Fibroblast of peridontal ligament (primary cell): ENCODE measurements around the gene POLE4.

Experiments used
- DNase-seq: peaks from one replicate; pipeline ENCODE4 v3.0.0-alpha.2; 2010; ENCODE audit errors: extremely low read depth

POLE4 gene

GRCh38 chr2:74939919-74940812 lies 18.3 kb upstream of the POLE4 start:
- no peak for DNase-seq

DNA sequence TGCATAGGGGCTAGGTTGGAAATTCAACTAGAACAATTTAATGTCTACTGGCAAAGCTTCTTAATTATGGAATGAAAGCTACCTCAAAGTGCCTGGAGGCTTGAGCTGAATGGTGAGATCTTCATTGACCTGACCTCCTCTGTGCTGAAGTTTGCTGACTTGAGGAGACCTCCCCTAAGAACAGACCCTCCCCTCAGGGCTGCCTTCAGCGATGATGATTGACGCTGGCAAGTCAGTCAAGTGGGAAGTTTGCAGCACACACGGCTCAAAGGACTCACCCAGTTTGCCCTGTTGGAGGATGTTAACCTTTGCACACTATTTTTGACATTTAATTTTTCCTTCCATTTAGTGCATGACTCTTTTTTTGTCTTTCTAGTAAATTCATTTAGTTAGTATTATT lies 17.2 kb upstream of the POLE4 start:
- DNase-seq = no peak

DNA sequence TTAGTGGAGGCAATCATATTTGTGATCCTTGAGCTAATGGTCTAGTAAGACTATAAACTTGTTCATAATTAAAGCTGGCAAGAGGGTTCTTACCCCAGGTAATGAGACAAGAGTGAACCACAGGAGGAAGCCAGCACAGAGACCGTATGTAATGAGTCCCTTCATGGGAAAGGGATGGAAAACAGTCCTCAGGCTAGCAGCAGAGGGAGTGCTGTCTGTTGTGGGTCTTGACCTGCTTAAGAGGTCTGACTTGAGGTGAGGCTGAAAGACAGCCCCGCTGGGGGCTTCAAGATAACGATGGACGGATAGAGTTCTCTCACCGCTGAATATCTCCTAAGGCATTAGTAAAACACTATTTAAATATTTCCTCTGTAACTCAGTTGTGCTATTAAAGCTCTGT lies 16.2 kb upstream of the POLE4 start:
- no peak for DNase-seq

DNA sequence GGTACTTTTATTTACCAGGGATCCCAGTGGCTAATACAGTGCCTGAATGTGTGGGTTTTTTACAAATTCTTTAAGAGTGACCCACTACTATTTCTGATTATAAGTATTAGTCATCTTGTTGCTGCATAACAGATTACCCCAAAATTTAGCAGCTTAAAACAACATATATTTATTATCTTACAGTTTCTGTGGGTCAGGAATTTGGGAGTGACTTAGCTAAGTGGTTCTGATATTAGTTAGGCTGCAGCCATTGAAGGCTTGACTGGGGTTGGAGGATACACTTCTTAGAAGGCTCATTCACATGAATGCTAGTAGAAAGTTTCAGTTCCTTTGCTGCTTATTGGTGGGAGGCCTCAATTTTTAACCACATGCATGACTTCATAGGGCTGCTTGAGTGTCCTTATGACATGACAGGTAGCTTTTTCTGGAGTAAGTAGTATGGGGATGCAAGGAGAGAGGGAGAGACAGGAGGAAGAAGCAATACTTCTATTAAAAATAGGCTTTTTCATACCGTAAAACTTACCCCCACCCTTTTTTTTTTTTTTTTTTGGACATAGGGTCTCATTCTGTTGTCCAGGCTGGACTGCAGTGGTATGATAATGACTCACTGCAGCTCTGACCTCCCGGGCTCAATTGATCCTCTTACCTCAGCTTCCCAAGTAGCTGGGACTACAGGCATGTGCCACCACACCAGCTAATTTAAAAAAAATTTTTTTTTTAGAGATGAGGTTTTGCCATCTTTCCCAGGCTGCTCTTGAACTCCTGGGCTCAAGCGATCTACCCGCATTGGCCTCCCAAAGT lies 13.3 kb upstream of the POLE4 start:
- DNase-seq = peak; percentile 13

DNA sequence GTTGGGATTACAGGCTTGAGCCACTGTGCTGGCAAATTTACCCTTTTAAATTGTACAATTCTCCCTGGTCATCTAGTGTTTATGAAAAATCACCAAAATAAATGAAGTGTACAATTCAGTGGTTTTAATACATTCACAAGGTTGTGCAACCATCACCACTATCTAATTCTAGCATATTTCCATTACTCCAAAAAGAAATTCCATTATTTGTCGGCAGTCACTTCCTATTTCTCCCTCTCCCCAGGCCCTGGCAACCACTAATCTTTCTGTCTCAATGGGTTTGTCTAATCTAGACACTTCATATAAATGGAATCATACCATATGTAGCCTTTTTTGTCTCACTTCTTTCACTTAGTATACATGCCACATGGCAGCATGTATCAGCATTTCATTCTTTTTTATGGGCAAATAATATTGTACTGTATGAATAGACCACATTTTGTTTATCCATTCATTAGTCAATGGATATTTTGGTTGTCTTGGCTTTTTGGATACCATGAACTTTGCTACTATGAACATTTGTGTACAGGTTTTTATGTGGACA lies 12.6 kb upstream of the POLE4 start:
- DNase-seq = peak; percentile 83

GRCh38 chr2:74947703-74948102 lies 10.7 kb upstream of the POLE4 start:
- DNase-seq = no peak

GRCh38 chr2:74948779-74949178 lies 9.7 kb upstream of the POLE4 start:
- no peak for DNase-seq

DNA sequence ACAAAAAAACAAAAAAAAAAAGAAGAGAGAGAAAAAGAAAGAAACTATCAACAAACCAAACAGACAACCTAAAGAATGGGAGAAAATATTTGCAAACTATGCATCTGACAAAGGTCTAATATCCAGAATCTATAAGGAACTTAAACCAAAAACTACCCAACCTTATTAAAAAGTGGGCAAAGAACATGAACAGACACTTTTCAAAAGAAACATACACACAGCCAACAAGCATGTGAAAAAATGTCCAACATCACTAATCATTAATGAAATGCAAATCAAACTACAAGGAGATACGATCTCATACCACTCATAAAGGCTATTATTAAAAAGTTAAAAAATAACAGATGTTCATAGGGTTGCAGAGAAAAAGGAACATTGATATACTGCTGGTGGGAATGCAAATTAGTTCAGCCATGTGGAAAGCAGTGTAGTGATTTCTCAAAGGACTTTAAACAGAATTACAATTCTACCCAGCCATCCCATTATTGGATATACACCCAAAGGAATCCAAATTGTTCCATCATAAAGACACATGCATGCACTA lies 7.2 kb upstream of the POLE4 start:
- DNase-seq = no peak

DNA sequence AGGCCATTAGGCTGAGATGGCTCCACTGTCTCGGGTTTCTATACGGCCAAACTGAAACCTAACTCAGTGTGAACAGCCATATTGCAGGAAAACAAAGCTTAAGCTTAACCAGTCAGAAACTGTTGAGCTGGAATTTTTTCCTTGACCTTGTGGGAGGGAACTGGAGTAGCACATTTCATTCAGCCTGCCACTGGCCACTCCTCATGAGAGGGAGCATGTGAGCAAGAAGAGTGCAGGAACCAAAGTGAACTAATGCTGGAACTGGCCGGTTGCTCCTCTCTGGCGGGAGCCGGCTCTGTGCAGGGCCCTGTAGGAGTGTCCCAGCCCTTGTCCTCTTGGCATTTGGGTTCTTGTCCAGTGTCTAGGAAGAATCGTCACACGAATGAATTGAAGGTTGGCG lies 5.9 kb upstream of the POLE4 start:
- DNase-seq = no peak

GRCh38 chr2:74953796-74954499 lies 4.5 kb upstream of the POLE4 start:
- no peak for DNase-seq

- DNase-seq = no peak
Measured at GRCh38 chr2:74954500-74954874, 4.0 kb upstream of the POLE4 start.

GRCh38 chr2:74957886-74958273 lies 563 bp upstream of the POLE4 start:
- no peak for DNase-seq

GRCh38 chr2:74959106-74959751 lies 786 bp downstream of the POLE4 start:
- no peak for DNase-seq

- DNase-seq = no peak
Measured at GRCh38 chr2:74966887-74967286, 8.4 kb downstream of the POLE4 start.

DNA sequence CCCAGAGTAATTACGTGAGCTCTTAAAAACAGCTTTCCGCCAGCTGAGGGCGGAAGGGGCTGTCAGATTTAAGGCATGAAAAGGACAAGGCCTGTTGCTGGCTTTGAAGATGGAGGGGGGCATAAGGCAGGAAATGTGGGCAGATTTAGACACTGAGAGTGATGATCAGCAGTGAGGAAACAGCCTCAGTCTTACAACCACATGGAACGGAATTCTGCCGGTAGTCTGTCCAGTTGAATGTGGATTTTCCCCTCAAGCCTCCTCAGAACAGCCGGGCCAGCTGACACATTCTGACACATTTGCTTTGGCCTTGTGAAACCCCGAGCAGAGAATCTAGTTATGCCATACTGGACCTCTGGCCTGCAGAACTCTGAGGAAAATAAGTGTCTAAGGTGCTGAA lies 16.6 kb downstream of the POLE4 start:
- no peak for DNase-seq

GRCh38 chr2:74979844-74980243 lies 21.4 kb downstream of the POLE4 start:
- DNase-seq = no peak

DNA sequence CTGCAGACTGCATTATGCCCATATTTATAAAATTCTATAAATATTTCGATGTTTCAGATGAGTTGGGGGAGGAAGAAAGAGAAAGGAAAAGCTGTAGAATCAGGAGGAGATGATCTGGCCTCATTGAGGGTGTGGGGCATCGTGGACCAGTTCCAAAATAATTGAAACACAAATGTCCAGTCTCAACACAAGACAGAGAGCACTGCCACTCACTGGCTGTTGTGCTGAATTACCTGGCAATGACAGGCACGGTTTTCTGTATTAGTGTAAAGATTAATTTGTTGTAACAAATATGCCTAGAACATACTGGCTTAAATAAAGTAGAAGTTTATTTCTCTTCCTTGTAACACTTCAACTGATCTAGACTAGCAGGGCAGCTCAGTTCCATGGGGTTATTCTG lies 24.1 kb downstream of the POLE4 start:
- peak; percentile 4 for DNase-seq

DNA sequence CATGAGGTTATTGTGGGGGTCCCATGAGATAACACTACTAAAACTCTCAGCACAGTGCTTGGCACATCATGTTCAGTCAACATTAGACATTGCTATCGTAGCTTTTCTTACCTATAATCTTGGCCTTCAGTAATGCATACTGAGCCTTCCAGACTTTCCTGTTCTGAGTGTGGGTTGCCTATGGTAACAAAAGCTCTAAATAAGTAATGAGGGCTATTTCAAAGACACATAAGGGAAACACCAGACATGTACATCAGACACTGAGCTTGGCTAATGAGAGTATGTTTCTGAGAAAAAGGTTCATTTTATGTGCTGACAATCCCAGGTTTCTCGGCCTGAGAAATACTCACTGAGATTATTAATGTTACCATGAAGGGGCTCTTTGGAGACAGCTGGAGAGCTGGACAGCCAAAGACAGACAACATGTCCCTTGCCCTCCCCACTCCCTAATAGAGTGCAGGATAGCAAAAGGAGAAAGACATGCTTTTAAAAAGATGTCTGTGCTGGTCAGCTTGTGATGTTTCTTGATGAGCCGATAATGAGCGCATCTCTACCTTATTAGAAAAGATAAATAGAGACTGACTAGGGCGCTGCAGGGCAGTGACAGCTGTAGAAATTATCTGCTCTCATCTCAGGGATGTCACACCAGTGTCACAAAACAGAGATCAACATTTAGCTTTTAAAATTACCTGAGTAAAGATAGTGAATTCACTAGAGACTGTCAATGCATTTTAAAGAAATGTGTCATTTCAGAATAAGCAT lies 25.4 kb downstream of the POLE4 start:
- DNase-seq = no peak

DNA sequence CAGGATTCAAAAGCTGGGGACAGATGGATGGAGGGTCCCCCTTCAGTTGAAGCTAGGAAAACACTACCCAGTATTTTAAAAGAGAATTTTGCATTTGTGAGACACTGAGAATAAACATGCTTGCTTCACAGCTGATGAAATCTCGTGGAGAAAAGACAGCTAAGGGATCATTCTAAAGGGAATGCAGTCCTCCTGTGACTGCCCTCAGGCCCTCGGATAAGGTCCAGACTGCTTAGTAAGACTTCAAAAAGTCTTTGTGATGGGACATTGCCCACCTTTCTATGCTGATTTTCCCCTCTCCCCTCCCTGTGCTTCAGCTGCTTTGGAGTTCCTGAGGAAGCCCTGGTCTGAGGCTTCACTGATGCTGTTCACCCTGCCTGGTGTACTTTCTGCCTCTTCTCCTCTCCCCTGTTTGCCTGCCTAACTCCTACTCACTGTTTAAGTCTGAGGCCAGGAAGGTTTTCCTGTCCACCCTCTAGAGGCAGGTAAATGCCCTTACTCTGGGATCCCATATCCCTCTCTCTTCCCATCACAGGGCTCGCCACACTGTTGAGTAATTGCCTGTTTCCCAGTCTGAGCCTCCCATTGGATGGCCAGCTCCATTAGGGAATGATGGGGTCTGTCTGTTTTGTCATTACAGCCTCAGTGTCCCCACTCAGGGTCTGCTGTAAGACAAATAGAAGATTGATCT lies 26.6 kb downstream of the POLE4 start:
- no peak for DNase-seq

GRCh38 chr2:74985978-74986609 lies 27.7 kb downstream of the POLE4 start:
- peak; percentile 9 for DNase-seq
